HepG2 (cell line): ENCODE measurements around the gene TFEB. TPM values are rescaled to one million over a fixed set of nuclear protein-coding genes. Genes with fewer than 3 reads are reported as not detected.

Source experiments
- FOXK2 ChIP-seq: fragments of 450-650 bp; IDR thresholded peaks from 2 replicates; pipeline ENCODE4 v1.6.1; 2016
- HNRNPK ChIP-seq: fragments of 200-400 bp; formaldehyde crosslinking; IDR thresholded peaks from 2 replicates; pipeline ENCODE4 v1.6.1; 2018; ENCODE audit warnings: low read length, low read depth, moderate library complexity, mild to moderate bottlenecking; ENCODE audit not compliant: poor library complexity, severe bottlenecking
- HNRNPLL ChIP-seq: fragments of 200-400 bp; formaldehyde crosslinking; IDR thresholded peaks from 2 replicates; pipeline ENCODE4 v1.6.1; 2017; ENCODE audit warnings: mild to moderate bottlenecking, low read depth, low read length; ENCODE audit not compliant: poor library complexity, severe bottlenecking
- KLF16 ChIP-seq, 2 experiments: sonication (generic) in 1 of 2; formaldehyde crosslinking in 1 of 2; IDR thresholded peaks; 2 replicates each; pipeline versions ENCODE4 v1.6.1 to v1.8.0; 2016 to 2023; ENCODE audit warnings: missing genetic modification reagents in 2 of 2, missing compliant biosample characterization in 1 of 2
- KLF6 ChIP-seq: IDR thresholded peaks from 2 replicates; pipeline ENCODE4 v1.8.0; 2016; ENCODE audit warnings: missing biosample characterization, missing genetic modification reagents
- MLXIP ChIP-seq: sonication (generic); formaldehyde crosslinking; IDR thresholded peaks from 2 replicates; pipeline ENCODE4 v1.9.0; 2021; ENCODE audit warnings: missing genetic modification reagents, borderline replicate concordance
- MXI1 ChIP-seq: IDR thresholded peaks from 3 replicates; pipeline ENCODE4 v1.6.1; 2012; ENCODE audit warnings: low read depth, low read length, inconsistent platforms, borderline replicate concordance
- MZF1 ChIP-seq: sonication (generic); formaldehyde crosslinking; IDR thresholded peaks from 2 replicates; pipeline ENCODE4 v1.8.1; 2023; ENCODE audit warnings: mild to moderate bottlenecking, missing genetic modification reagents, borderline replicate concordance
- ONECUT2 ChIP-seq: sonication (generic); formaldehyde crosslinking; IDR thresholded peaks from 2 replicates; pipeline ENCODE4 v1.4.0; 2020; ENCODE audit warnings: missing genetic modification reagents
- PCBP1 ChIP-seq: fragments of 200-400 bp; formaldehyde crosslinking; IDR thresholded peaks from 2 replicates; pipeline ENCODE4 v1.6.1; 2017; ENCODE audit warnings: mild to moderate bottlenecking, low read depth, low read length, borderline replicate concordance
- RNF2 ChIP-seq: fragments of 450-650 bp; conservative IDR thresholded peaks from 2 replicates; pipeline ENCODE4 v1.6.1; 2016; ENCODE audit warnings: low read depth
- SNAPC5 ChIP-seq: sonication (generic); formaldehyde crosslinking; IDR thresholded peaks from 2 replicates; pipeline ENCODE4 v1.8.1; 2023; ENCODE audit warnings: mild to moderate bottlenecking, missing genetic modification reagents, borderline replicate concordance
- ZBTB25 ChIP-seq: IDR thresholded peaks from 2 replicates; pipeline ENCODE4 v1.6.1; 2018; ENCODE audit warnings: missing genetic modification reagents
- ZBTB3 ChIP-seq: sonication (generic); formaldehyde crosslinking; IDR thresholded peaks from 2 replicates; pipeline ENCODE4 v1.4.0; 2020; ENCODE audit warnings: low read depth, mild to moderate bottlenecking, moderate library complexity, missing genetic modification reagents, borderline replicate concordance
- ZNF383 ChIP-seq: sonication (generic); formaldehyde crosslinking; IDR thresholded peaks from 2 replicates; pipeline ENCODE4 v1.4.0; 2020; ENCODE audit warnings: missing genetic modification reagents, mild to moderate bottlenecking, borderline replicate concordance
- ZNF446 ChIP-seq: sonication (generic); formaldehyde crosslinking; IDR thresholded peaks from 2 replicates; pipeline ENCODE4 v1.5.0; 2020; ENCODE audit warnings: mild to moderate bottlenecking, missing genetic modification reagents
- ZNF460 ChIP-seq: sonication (generic); formaldehyde crosslinking; IDR thresholded peaks from 2 replicates; pipeline ENCODE4 v1.5.1; 2020; ENCODE audit warnings: missing genetic modification reagents, mild to moderate bottlenecking, borderline replicate concordance
- ZNF513 ChIP-seq: sonication (generic); formaldehyde crosslinking; conservative IDR thresholded peaks from 2 replicates; pipeline ENCODE4 v1.5.0; 2020; ENCODE audit warnings: missing genetic modification reagents
- ZNF605 ChIP-seq: sonication (generic); formaldehyde crosslinking; IDR thresholded peaks from 2 replicates; pipeline ENCODE4 v1.8.0; 2022; ENCODE audit warnings: mild to moderate bottlenecking, missing genetic modification reagents
- ZNF776 ChIP-seq: sonication (generic); formaldehyde crosslinking; IDR thresholded peaks from 2 replicates; pipeline ENCODE4 v1.4.0; 2020; ENCODE audit warnings: mild to moderate bottlenecking, missing genetic modification reagents
- ZXDC ChIP-seq: sonication (generic); formaldehyde crosslinking; IDR thresholded peaks from 2 replicates; pipeline ENCODE4 v1.5.0; 2020; ENCODE audit warnings: mild to moderate bottlenecking, missing genetic modification reagents
- polyA plus RNA-seq, 8 experiments: library from polyadenylated mRNA; depleted of rRNA in 3 of 8; stranded (reverse) in 7 of 8; unstranded in 1 of 8; fragments of >200 nt; fragmentation: Illumina TruSeq in 4 of 8; extraction: Trizol in 4 of 8; gene quantifications; 2 replicates each; pipeline versions ENCODE4 v1.2.1 to v1.2.3, GENCODE V29; 2011 to 2016; ENCODE audit warnings: low read depth in 4 of 8, missing spikeins in 1 of 8, mixed read lengths in 1 of 8; ENCODE audit not compliant: insufficient read depth in 1 of 8
- total RNA-seq, 5 experiments: library from RNA; depleted of rRNA; stranded (reverse); fragments of >200 nt; fragmentation: Illumina TruSeq; extraction: Trizol; gene quantifications; 2 replicates each; pipeline ENCODE4 v1.2.3, GENCODE V29; 2016; ENCODE audit warnings: low read depth in 1 of 5

The TFEB gene
- total and polyA plus RNA-seq, 2 of the 13 experiments (the other 11 are each of a cell fraction or from before 2014, with no cell fraction given): 13.3 to 18.7 TPM

GRCh38 chr6:41683523-41684310 is 51.7 kb downstream of the TFEB start (continued):
- TF ChIP-seq SNAPC5 (CRISPR knock-in tag) (no peak), MLXIP (CRISPR knock-in tag) (no peak), ZBTB3 (no peak), FOXK2 (no peak), ZNF383 (CRISPR knock-in tag) (no peak), MXI1 (no peak), HNRNPK (peak; percentile 89), ZNF513 (CRISPR knock-in tag) (no peak), ONECUT2 (no peak), RNF2 (no peak), KLF6 (CRISPR knock-in tag) (0 out of 2 replicates have a peak, but pooled peaks have one; percentile 55), ZNF605 (CRISPR knock-in tag) (no peak), KLF16 (CRISPR knock-in tag; IDR thresholded peaks at IDR 0.05) (peak in 1 of 2 experiments; percentile 43; a peak in 1 of 4 replicates), MZF1 (CRISPR knock-in tag) (no peak), ZXDC (peak; percentile 75; the same call in 1 of the 2 replicates), ZNF460 (CRISPR knock-in tag) (no peak), HNRNPLL (peak; percentile 55), PCBP1 (peak; percentile 82; the same call in 1 of the 2 replicates), ZNF776 (no peak), ZBTB25 (CRISPR knock-in tag) (no peak), ZNF446 (0 out of 2 replicates have a peak, but pooled peaks have one; percentile 44)
